ENCODE results near the gene LCMT1.

DNA sequence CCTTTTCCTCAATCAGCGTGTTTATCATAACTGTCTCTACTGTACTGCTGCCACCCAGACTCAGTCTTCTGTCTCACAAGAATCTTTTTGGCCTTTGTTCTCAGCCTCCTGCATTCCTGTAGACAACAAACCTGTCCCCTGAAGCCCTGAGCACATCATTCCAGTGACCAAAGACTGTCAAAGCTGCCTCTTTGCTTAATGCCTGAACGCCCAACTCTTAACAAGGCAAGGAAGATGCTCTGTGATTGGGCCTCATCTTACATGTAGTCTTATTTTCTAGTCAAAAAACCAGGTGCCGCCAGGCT lies 75.9 kb downstream of the LCMT1 start:
- TF ChIP-seq, protein P1, sequence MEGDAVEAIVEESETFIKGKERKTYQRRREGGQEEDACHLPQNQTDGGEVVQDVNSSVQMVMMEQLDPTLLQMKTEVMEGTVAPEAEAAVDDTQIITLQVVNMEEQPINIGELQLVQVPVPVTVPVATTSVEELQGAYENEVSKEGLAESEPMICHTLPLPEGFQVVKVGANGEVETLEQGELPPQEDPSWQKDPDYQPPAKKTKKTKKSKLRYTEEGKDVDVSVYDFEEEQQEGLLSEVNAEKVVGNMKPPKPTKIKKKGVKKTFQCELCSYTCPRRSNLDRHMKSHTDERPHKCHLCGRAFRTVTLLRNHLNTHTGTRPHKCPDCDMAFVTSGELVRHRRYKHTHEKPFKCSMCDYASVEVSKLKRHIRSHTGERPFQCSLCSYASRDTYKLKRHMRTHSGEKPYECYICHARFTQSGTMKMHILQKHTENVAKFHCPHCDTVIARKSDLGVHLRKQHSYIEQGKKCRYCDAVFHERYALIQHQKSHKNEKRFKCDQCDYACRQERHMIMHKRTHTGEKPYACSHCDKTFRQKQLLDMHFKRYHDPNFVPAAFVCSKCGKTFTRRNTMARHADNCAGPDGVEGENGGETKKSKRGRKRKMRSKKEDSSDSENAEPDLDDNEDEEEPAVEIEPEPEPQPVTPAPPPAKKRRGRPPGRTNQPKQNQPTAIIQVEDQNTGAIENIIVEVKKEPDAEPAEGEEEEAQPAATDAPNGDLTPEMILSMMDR (IDR thresholded peaks at IDR 0.05): no peak
- no peak for TF ChIP-seq POLR2A (IDR thresholded peaks at IDR 0.05)

Data from thyroid gland (tissue), 4 donors.